PFSK-1 (cell line): ENCODE measurements around the gene PCCA.

Experiments
- FOXP2 ChIP-seq: optimal IDR thresholded peaks from 2 replicates; pipeline ENCODE3; 2011; ENCODE audit warnings: borderline replicate concordance, control low read depth, inconsistent platforms; ENCODE audit not compliant: insufficient read depth; ENCODE audit errors: extremely low read length, extremely low read depth
- POLR2AphosphoS5 ChIP-seq: IDR thresholded peaks from 2 replicates; pipeline ENCODE4 v1.6.1; 2012; ENCODE audit warnings: low read depth, mild to moderate bottlenecking, control low read depth, low read length, moderate library complexity
- REST ChIP-seq, 2 experiments: IDR thresholded peaks; 2 replicates each; pipeline versions ENCODE4 v1.6.1 to v1.8.0; 2011 to 2012; ENCODE audit warnings: low read depth in 2 of 2, low read length in 2 of 2, control low read depth in 1 of 2, inconsistent platforms in 1 of 2, mild to moderate bottlenecking in 1 of 2, moderate library complexity in 1 of 2; ENCODE audit not compliant: insufficient read depth in 1 of 2
- SIN3A ChIP-seq: IDR thresholded peaks from 2 replicates; pipeline ENCODE4 v1.6.1; 2012; ENCODE audit warnings: mild to moderate bottlenecking, low read length, moderate library complexity, borderline replicate concordance; ENCODE audit not compliant: insufficient read depth
- TAF1 ChIP-seq: IDR thresholded peaks from 2 replicates; pipeline ENCODE4 v1.6.1; 2012; ENCODE audit warnings: low read length, control low read depth, borderline replicate concordance; ENCODE audit not compliant: insufficient read depth

- TF ChIP-seq TAF1 (no peak), POLR2AphosphoS5 (no peak), SIN3A (no peak), REST (IDR thresholded peaks at IDR 0.05; ENCODE audit: insufficient read depth in 1 of 2, low read depth in 2 of 2, low read length in 2 of 2) (no peak), FOXP2 (no peak)
Observed at GRCh38 chr13:100546713-100547405, 458.0 kb downstream of the PCCA start.
